ENCODE data around the gene MYO1F. TPM values are rescaled to one million over a fixed set of nuclear protein-coding genes. Genes with fewer than 3 reads are reported as not detected.

The MYO1F gene
- total and polyA plus RNA-seq, 2 donors (not counting 1 experiment from before 2014, with no cell fraction given): 76.3 to 126 TPM

DNA sequence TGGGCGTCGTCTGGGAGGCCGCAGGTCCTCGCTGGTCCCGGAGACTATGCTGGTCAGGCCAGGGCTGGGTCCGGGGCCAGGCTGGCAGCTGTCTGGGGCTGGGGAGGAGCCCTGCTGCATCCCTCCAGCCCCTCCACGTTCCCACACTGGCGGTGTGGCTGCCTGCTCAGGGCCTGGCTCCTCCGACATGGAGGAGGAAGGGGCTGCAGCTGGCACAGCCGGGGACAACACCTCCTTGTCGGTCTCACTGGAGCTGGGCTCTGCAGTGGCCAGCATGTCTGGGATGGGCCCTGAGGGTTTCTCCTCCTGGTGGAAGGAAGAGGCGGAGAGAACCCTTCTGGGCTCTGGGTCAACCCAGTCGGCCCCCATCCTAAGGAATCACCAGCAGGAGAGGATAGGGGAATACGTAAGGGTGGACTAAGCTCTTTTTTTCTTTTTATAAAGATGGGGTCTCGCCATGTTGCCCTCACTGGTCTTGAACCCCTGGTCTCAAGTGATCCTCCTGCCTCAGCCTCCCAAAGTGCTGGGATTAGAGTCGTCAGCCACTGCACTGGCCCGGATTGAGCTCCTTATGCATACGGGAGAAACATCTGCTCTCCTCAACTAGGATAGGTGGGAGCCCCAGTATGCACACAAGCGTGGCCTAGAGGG lies 64.1 kb downstream of the MYO1F start:
- no peaks in the 10 kb centered on the region for H3K9me3 Mint-ChIP-seq (ENCODE audit: insufficient read depth)
- no peaks in the 10 kb centered on the region for H3K27me3 ChIP-seq (replicated peaks in 1 of 4; ENCODE audit: control extremely low read depth in 1 of 4, control insufficient read depth in 3 of 4, insufficient read depth in 4 of 4, low read length in 3 of 4)
- H3K36me3 ChIP-seq (replicated peaks in 1 of 2; ENCODE audit: control extremely low read depth in 1 of 2, control insufficient read depth in 1 of 2, extremely low read depth in 1 of 2, insufficient read depth in 2 of 2, low read length in 1 of 2): peaks cover 0 to 4% of the 10 kb centered on the region in 2 experiments
- H3K27me3 Mint-ChIP-seq: no peaks in the 10 kb centered on the region
- no peak for DNase-seq
- intact Hi-C loops (cut with micrococcal nuclease): loop anchor here (1.0 to 5.0 kb wide), 4 partner anchors 8 to 506 kb away; partner anchors contain the start of genes ELAVL1, MARCHF2 and RAB11B
- peak overlapping the region; percentile 46 to 80 (median 74) for H3K4me3 ChIP-seq (ENCODE audit: control extremely low read depth in 1 of 5, extremely low read depth in 1 of 5, insufficient read depth in 1 of 5, low read depth in 2 of 5, low read length in 4 of 5)
- no peak for ATAC-seq (ENCODE audit: low read depth)
- H3K4me3 Mint-ChIP-seq: peak overlapping the region; percentile 93
- H2AFZ ChIP-seq (ENCODE audit: insufficient read depth, low read depth, low read length, poor library complexity, severe bottlenecking): peak overlapping the region; percentile 82
- peak overlapping the region; percentile 87 to 97 for H3K27ac ChIP-seq (ENCODE audit: low read length in 2 of 2)
- TF ChIP-seq EZH2 (IDR thresholded peaks at IDR 0.05; ENCODE audit: borderline replicate concordance, insufficient read depth, low read depth, low read length, poor library complexity, severe bottlenecking): no peak
- TF ChIP-seq, protein P1, sequence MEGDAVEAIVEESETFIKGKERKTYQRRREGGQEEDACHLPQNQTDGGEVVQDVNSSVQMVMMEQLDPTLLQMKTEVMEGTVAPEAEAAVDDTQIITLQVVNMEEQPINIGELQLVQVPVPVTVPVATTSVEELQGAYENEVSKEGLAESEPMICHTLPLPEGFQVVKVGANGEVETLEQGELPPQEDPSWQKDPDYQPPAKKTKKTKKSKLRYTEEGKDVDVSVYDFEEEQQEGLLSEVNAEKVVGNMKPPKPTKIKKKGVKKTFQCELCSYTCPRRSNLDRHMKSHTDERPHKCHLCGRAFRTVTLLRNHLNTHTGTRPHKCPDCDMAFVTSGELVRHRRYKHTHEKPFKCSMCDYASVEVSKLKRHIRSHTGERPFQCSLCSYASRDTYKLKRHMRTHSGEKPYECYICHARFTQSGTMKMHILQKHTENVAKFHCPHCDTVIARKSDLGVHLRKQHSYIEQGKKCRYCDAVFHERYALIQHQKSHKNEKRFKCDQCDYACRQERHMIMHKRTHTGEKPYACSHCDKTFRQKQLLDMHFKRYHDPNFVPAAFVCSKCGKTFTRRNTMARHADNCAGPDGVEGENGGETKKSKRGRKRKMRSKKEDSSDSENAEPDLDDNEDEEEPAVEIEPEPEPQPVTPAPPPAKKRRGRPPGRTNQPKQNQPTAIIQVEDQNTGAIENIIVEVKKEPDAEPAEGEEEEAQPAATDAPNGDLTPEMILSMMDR (IDR thresholded peaks at IDR 0.05): no peak
- peak overlapping the region; percentile 77 for H3K9ac ChIP-seq (ENCODE audit: low read length)
- peaks cover 0 to 9% (median 0%) of the 10 kb centered on the region in 3 donors for H3K9me3 ChIP-seq (ENCODE audit: control extremely low read depth in 1 of 3, control insufficient read depth in 2 of 3, insufficient read depth in 1 of 3, low read length in 2 of 3)
- peak overlapping the region; percentile 98 for H3K27ac Mint-ChIP-seq
- H3K4me1 Mint-ChIP-seq: peaks cover 22% of the 10 kb centered on the region
- WGBS (ENCODE audit: insufficient coverage): 70% methylated on average over 15 of the region's 19 CpGs
- peaks cover 4% of the 10 kb centered on the region for H3K79me2 ChIP-seq (ENCODE audit: control insufficient read depth, insufficient read depth, low read length)
- H4K20me1 ChIP-seq (ENCODE audit: control insufficient read depth, insufficient read depth, low read length, poor library complexity, severe bottlenecking): no peaks in the 10 kb centered on the region
- peak overlapping the region; percentile 88 for H3K4me2 ChIP-seq (replicated peaks; ENCODE audit: low read depth, low read length, poor library complexity, severe bottlenecking)
- H3K4me1 ChIP-seq (ENCODE audit: control insufficient read depth in 2 of 2, insufficient read depth in 2 of 2, low read length in 2 of 2): peaks cover 17 to 31% of the 10 kb centered on the region in 2 donors
- ChIA-PET CTCF (interaction anchor here (0.6 to 4.2 kb wide), 6 partner anchors 56 to 569 kb away, joined by 3 to 70 read pairs (median 8); partner anchors contain the start of genes MARCHF2, MYO1F and TIMM44), POLR2A (interaction anchor here (0.6 to 2.5 kb wide), 8 partner anchors 39 to 192 kb away, joined by 3 to 26 read pairs (median 6); partner anchors contain the start of genes HNRNPM, MARCHF2, MYO1F and NDUFA7)

Measured in B cell (primary cell).